HL-60 (cell line): Measurements from ENCODE around the gene GALNT9.

Experiments used
- CTCF ChIP-seq: IDR thresholded peaks from one replicate; pipeline ENCODE4 v1.5.1; 2011; ENCODE audit warnings: low read length, control low read depth, inconsistent platforms; ENCODE audit not compliant: insufficient read depth
- GABPA ChIP-seq: IDR thresholded peaks from 2 replicates; pipeline ENCODE4 v1.6.1; 2012; ENCODE audit warnings: low read depth
- POLR2AphosphoS5 ChIP-seq: IDR thresholded peaks from 2 replicates; pipeline ENCODE4 v1.6.1; 2012; ENCODE audit warnings: low read depth

GRCh38 chr12:132182711-132183365 is 146.6 kb downstream of the GALNT9 start:
- TF ChIP-seq CTCF, result no peak
- TF ChIP-seq POLR2AphosphoS5, result no peak
- TF ChIP-seq GABPA, result no peak
